Measurements from ENCODE around the gene PPIE.

DNA sequence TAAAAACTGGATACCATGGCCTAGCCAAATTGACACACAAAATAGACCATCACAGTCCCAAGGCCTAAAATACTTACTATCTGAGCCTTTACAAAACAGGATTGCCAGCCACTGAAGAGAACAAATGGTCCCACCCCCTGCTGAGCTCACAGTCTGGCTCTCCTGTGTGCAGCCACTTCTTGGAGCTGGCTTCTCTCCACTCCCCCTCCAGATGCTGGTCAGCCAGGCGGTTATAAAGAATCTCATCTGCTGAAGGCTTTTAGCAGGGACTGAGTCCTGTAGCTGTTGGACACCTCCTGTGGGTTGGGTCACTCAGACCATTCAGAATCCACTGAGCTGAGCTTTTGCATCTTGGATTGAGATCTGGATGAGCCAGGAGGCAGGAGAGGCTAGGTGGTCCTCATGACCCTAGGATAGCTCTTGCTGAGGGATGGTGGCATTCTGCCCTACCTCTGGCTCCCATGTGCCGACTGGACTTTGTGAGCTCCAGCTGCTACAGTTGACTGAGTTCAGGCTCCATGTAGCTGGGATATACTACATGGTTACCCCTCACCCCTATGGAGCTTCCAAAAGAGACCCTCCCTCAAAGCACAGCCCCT lies 16.3 kb downstream of the PPIE start:
- TF ChIP-seq MAFK (conservative IDR thresholded peaks at IDR 0.05 in 1 of 2, IDR thresholded peaks at IDR 0.05 in 1 of 2; ENCODE audit: low read length in 2 of 2), result no peak
- TF ChIP-seq ZNF121 (CRISPR knock-in tag; IDR thresholded peaks at IDR 0.05), result no peak
- TF ChIP-seq MTA3 (CRISPR knock-in tag; IDR thresholded peaks at IDR 0.05), result no peak
- TF ChIP-seq ZNF282 (IDR thresholded peaks at IDR 0.05; ENCODE audit: partially characterized antibody), result no peak
- no peak for TF ChIP-seq HNRNPLL (IDR thresholded peaks at IDR 0.05; ENCODE audit: low read depth, low read length, poor library complexity, severe bottlenecking)
- TF ChIP-seq, protein P1, sequence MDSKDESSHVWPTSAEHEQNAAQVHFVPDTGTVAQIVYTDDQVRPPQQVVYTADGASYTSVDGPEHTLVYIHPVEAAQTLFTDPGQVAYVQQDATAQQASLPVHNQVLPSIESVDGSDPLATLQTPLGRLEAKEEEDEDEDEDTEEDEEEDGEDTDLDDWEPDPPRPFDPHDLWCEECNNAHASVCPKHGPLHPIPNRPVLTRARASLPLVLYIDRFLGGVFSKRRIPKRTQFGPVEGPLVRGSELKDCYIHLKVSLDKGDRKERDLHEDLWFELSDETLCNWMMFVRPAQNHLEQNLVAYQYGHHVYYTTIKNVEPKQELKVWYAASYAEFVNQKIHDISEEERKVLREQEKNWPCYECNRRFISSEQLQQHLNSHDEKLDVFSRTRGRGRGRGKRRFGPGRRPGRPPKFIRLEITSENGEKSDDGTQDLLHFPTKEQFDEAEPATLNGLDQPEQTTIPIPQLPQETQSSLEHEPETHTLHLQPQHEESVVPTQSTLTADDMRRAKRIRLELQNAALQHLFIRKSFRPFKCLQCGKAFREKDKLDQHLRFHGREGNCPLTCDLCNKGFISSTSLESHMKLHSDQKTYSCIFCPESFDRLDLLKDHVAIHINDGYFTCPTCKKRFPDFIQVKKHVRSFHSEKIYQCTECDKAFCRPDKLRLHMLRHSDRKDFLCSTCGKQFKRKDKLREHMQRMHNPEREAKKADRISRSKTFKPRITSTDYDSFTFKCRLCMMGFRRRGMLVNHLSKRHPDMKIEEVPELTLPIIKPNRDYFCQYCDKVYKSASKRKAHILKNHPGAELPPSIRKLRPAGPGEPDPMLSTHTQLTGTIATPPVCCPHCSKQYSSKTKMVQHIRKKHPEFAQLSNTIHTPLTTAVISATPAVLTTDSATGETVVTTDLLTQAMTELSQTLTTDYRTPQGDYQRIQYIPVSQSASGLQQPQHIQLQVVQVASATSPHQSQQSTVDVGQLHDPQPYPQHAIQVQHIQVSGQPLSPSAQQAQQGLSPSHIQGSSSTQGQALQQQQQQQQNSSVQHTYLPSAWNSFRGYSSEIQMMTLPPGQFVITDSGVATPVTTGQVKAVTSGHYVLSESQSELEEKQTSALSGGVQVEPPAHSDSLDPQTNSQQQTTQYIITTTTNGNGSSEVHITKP (CRISPR knock-in tag; IDR thresholded peaks at IDR 0.05; ENCODE audit: low read depth), result no peak
- TF ChIP-seq, protein P2, sequence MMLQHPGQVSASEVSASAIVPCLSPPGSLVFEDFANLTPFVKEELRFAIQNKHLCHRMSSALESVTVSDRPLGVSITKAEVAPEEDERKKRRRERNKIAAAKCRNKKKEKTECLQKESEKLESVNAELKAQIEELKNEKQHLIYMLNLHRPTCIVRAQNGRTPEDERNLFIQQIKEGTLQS (CRISPR knock-in tag; IDR thresholded peaks at IDR 0.05), result no peak
